HG03460 (cell line): ENCODE results near the gene FXYD1.
"Not testable (repeated sequence)": the region's sequence is repeated elsewhere in the genome, so short reads cannot be mapped to it uniquely, and the experiment has no call there.

Source experiments
- ATAC-seq: cut with Tn5 transposase; IDR thresholded peaks from one replicate; pipeline ENCODE4 v1.9.1; 2021; ENCODE audit not compliant: unreplicated experiment

The FXYD1 gene

GRCh38 chr19:35138305-35138892 is at the start of gene FXYD1:
Gene FXYD1 (plus strand): TSS chr19:35138824. CDS start chr19:35140080, 1,256 bp downstream.
- ATAC-seq, result no peak

GRCh38 chr19:35089554-35089953 is 49.1 kb upstream of the FXYD1 start:
- no peak for ATAC-seq

GRCh38 chr19:35090160-35090505 is 48.5 kb upstream of the FXYD1 start:
- no peak for ATAC-seq

- ATAC-seq, result no peak
These were observed 48.0 kb upstream of the FXYD1 start for GRCh38 chr19:35090506-35091214.

GRCh38 chr19:35093430-35093829 is 45.2 kb upstream of the FXYD1 start:
- ATAC-seq, result no peak

GRCh38 chr19:35093941-35094647 is 44.5 kb upstream of the FXYD1 start:
- no peak for ATAC-seq

DNA sequence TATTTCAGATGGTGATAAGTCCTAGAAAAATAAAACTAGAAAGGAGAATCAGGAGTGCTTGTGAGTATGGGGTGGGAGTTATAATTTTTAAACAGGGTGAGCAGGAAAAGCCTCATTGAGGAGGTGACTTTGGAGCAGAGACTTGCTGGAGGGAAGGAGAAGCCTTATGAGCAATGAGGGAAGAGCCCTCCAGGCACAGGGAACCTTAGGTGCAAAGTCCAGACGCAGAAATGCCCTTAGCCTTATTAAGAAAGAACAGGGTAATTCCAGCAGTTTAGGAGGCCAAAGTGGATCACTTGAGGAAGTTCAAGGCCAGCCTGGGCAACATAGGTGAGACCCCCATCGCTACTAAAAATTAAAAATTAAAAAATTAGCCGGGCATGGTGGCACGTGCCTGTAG is 44.0 kb upstream of the FXYD1 start:
- ATAC-seq, result no peak

DNA sequence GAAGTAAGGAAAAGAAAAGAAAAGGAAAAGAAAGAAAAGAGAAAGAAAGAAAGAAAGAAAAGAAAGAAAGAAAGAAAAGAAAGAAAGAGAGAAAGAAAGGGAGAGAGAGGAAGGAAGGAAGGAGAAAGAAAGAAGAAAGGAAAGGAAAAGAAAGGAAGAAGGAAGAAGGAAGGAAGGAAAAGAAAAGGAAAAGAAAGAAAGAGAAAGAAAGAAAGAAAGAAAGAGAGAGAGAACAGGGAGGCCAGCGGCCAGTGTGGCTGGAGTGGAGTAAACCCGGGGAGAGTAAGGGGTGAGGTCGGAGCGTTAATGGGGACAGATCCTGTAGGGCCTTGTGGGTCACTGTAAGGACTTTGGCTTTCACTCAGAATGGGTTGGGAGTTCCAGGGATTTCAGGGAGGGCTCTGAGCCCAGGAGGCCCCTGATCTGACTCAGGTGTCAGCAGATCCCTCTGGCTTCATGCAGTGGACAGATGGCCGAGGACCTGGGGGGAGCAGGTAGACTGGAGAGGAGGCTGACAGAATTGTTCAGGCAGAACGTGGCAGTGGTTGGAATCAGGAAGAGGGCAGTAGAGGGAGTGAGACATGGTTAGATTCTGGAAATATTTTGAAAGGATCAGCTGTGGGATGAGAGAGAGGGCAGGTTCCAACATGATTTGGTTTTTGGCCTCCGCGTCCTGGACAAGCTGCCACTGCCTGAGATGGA is 42.8 kb upstream of the FXYD1 start:
- no peak for ATAC-seq

GRCh38 chr19:35098413-35099049 is 40.1 kb upstream of the FXYD1 start:
- no peak for ATAC-seq

GRCh38 chr19:35099155-35099896 is 39.3 kb upstream of the FXYD1 start:
- ATAC-seq, result no peak

DNA sequence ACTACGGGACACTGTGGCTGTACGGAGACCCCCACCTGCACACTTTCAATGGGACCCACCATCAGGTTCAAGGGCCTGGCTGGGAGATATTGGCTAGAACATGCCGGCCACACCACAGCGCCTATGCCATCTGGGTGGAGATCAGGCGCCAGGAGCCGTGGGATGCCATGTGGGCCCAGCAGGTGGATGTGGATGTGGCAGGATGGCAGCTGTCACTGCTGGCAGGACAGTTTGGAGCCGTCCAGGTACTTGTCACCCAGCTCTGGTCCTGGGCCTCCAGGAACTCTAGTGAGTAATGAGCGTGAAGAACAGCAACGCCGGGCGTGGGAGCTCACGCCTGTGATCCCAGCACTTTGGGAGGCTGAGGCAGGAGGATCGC is 38.7 kb upstream of the FXYD1 start:
- no peak for ATAC-seq

DNA sequence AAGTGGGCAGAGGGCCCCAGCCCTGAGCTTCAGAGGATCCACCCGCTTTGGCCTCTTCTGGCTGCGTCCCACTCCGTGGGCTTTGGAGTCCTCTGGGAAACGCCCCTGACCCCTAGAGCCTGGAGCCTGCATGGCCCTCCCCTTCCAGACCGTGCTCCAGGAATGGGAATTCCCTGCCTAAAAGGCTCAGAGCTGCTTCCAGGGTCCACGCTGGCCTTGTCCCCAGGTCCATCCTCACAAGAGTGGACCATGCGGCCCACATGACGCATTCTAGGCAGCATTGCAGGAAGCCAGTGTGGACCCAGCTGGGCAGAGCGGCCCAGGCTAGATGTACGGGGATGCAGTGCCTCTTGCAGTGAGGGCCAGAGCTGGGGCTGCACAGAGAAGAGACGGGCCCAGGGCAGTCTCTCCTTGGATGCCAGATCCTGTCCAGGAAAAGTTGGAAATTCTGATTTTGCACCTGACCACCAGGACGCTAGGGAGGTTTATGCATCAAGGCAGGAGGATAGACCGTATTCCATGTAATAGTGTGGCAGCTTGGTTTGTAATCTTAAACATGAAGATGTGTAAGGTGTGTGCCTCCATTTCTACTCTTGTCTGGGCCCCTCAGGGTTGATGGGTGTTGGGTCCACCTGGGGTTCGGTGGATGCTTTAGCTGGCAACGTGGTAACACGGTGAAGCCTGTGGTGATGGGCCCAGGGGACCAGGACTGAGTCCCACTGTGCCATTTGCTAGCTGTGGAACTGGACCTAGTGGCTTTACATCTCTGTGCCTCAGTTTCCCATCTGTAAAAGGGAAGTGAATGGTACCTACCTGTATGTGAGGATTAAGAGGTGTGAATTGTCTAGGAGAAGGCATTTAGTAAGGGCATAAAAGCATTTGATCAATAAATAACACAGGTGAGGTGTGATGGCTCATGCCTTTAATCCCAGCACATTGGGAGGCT is 37.8 kb upstream of the FXYD1 start:
- no peak for ATAC-seq

GRCh38 chr19:35101949-35102348 is 36.7 kb upstream of the FXYD1 start:
- ATAC-seq, result not testable (repeated sequence)

DNA sequence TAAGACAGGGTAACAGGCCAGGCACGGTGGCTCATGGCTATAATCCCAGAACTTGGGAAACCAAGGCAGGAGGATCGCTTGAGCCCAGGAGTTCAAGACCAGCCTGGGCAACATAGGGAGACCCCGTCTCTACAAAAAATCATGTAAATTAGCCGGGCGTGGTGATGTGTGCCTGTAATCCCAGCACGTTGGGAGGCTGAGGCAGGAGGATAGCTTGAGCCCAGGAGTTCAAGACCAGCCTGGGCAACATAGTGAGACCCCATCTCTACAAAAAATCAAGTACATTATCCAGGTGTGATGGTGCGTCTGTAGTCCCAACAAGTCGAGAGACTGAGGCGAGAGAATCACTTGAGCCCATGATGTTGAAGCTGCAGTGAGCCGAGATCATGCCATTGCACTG is 35.0 kb upstream of the FXYD1 start:
- not testable (repeated sequence) for ATAC-seq

DNA sequence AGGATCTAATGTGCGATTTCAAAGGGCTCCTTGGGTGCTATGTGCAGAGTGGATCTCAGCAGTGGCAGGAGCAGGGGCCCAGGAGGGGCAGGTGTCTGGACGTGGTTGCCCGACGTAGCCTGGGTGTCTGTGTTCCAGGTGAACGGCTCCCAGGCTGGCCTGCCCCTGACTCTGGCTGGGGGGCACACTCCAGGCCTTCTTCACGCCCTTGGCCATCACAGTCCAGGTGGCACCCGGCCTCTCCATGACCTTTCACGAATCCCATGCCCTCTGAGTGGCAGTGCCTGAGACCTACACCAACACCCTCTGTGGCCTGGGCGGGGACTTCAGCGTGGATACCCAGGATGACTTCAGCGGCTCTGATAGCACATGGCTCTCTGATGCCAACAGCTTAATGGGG is 34.3 kb upstream of the FXYD1 start:
- no peak for ATAC-seq

- ATAC-seq, result no peak
These were observed 33.6 kb upstream of the FXYD1 start for GRCh38 chr19:35105047-35105410.

DNA sequence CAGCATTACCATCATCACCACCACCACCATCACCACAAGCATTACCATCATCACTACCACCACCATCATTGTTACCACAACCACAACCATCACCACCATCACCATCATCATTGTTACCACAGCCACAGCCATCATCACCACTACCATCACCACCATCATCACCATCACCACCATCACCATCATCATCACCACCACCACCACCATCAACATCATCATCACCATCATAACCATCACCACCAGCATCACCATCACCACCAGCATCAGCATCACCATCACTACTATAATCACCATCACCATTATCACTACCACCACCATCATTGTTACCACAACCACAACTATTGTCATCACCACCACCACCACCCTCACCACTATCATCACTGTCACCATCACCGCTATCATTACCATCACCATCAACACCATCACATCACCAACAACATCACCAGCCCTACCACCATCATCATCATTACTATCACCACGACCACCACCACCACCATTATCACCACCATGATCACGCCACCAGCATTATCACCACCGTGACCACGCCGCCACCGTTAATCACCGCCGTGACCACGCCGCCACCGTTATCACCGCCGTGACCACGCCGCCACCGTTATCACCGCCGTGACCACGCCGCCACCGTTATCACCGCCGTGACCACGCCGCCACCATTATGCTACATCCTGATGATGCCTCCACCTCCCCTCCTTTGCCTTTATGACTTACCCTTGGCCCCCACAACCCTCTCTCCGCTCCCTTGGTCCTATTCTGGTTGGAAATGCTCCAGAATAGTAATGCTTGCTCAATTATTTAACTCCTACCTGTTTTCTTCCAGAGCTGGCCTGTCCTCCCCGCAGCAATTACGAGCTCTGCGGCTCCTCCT is 33.0 kb upstream of the FXYD1 start:
- ATAC-seq, result no peak

GRCh38 chr19:35106291-35106583 is 32.4 kb upstream of the FXYD1 start:
- no peak for ATAC-seq
